GM12878 (cell line): Measurements from ENCODE around the gene UTF1. TPM values are rescaled to one million over a fixed set of nuclear protein-coding genes. Genes with fewer than 3 reads are reported as not detected.
A peak's percentile ranks its signal among the peaks of the same experiment; 100 is the strongest.

Experiments used
- ATAC-seq: fragments of 200-7000 bp; cut with Tn5 transposase; 3 replicates; pipeline ENCODE4 v1.9.1; 2020; ENCODE audit warnings: mild to moderate bottlenecking, moderate library complexity
- BruUV-seq: library from RNA; stranded (reverse); fragments of 400-500 nt; replicated peaks from 2 replicates; lab custom pipeline; 2021; lab: Mats Ljungman, UMichigan
- CTCF ChIA-PET: fragments of 300-600 bp; sonication (Branson Sonifier 250); formaldehyde crosslinking; extraction: SDS; loops from one replicate; lab custom pipeline; 2021; ENCODE audit warnings: inconsistent platforms; lab: Yijun Ruan, JAX
- POLR2A ChIA-PET: fragments of 350-600 bp; formaldehyde crosslinking; extraction: SDS; loops from one replicate; lab custom pipeline; 2021; ENCODE audit warnings: inconsistent platforms; lab: Charles Lee
- RAD21 ChIA-PET: fragments of 300-600 bp; sonication (Branson Sonifier 250); formaldehyde crosslinking; loops from one replicate; lab custom pipeline; 2023; ENCODE audit warnings: antibody characterized with exemption; ENCODE audit not compliant: unreplicated experiment; lab: Charles Lee
- SMC1A ChIA-PET: fragments of 300-600 bp; sonication (Branson Sonifier 250); formaldehyde crosslinking; loops from one replicate; lab custom pipeline; 2023; ENCODE audit not compliant: unreplicated experiment, uncharacterized antibody; lab: Charles Lee
- DNase-seq: peaks from one replicate; pipeline ENCODE4 v3.0.0-alpha.2; 2011; ENCODE audit warnings: low read depth, low spot score
- FAIRE-seq: peaks from 3 replicates; lab custom pipeline; 2011; peaks lifted over from hg19 to GRCh38; lab: Jason Lieb, UNC
- H2AFZ ChIP-seq: 2 replicates; pipeline ENCODE4 v1.6.0; 2011; ENCODE audit warnings: low read depth, low read length, control low read depth; ENCODE audit not compliant: control insufficient read depth
- H3K27ac ChIP-seq: 2 replicates; pipeline ENCODE4 v1.5.1; 2011; ENCODE audit warnings: control low read depth; ENCODE audit not compliant: control insufficient read depth, insufficient read depth
- H3K27me3 ChIP-seq, 2 experiments: replicated peaks in 1 of 2; 2 replicates each; pipeline versions ENCODE4 v1.6.0 to v1.6.1; 2011; ENCODE audit warnings: low read length in 1 of 2; ENCODE audit not compliant: control insufficient read depth in 2 of 2, insufficient read depth in 2 of 2
- H3K36me3 ChIP-seq, 2 experiments: 2 replicates each; pipeline ENCODE4 v1.5.1; 2011; ENCODE audit warnings: low read length in 1 of 2; ENCODE audit not compliant: control insufficient read depth in 2 of 2, insufficient read depth in 2 of 2
- H3K4me1 ChIP-seq: 2 replicates; pipeline ENCODE4 v1.6.1; 2011; ENCODE audit warnings: mild to moderate bottlenecking, low read length, moderate library complexity, mixed read lengths; ENCODE audit not compliant: control insufficient read depth, insufficient read depth
- H3K4me2 ChIP-seq: 2 replicates; pipeline ENCODE4 v1.6.0; 2011; ENCODE audit warnings: control low read depth; ENCODE audit not compliant: control insufficient read depth, insufficient read depth
- H3K4me3 ChIP-seq: fragments of 200-600 bp; sonication (generic); 2 replicates; pipeline ENCODE4 v1.5.1; 2016
- H3K79me2 ChIP-seq: 2 replicates; pipeline ENCODE4 v1.6.0; 2011; ENCODE audit warnings: low read length; ENCODE audit not compliant: control insufficient read depth, insufficient read depth
- H3K9ac ChIP-seq: 2 replicates; pipeline ENCODE4 v1.8.0; 2011; ENCODE audit warnings: low read length, control low read depth, mixed read lengths; ENCODE audit not compliant: control insufficient read depth, insufficient read depth
- H3K9me3 ChIP-seq: replicated peaks from 3 replicates; pipeline ENCODE4 v1.5.1; 2011; ENCODE audit warnings: mild to moderate bottlenecking, low read length; ENCODE audit not compliant: control insufficient read depth, insufficient read depth
- H4K20me1 ChIP-seq: 2 replicates; pipeline ENCODE4 v1.6.0; 2011; ENCODE audit not compliant: control insufficient read depth, insufficient read depth
- NFIC ChIP-seq: IDR thresholded peaks from 2 replicates; pipeline ENCODE4 v1.6.1; 2012; ENCODE audit warnings: low read depth, mild to moderate bottlenecking, inconsistent platforms, low read length, moderate library complexity
- NR2C1 ChIP-seq: fragments of 450-650 bp; IDR thresholded peaks from 2 replicates; pipeline ENCODE4 v1.6.1; 2017; ENCODE audit warnings: antibody characterized with exemption, mild to moderate bottlenecking, moderate library complexity
- WGBS: methylation state at CpG from one replicate; pipeline ENCODE4 v1.1.6; 2016; ENCODE audit warnings: low lambda C conversion rate; ENCODE audit not compliant: insufficient replicate concordance, insufficient coverage; ENCODE audit errors: missing lambda C conversion rate; 5-methylcytosine and 5-hydroxymethylcytosine counted together
- in situ Hi-C: fragments of 300-500 bp; cut with MboI; formaldehyde crosslinking; loops from 9 replicates; pipeline ENCODE4 v1.14.3; 2018; ENCODE audit warnings: mixed read lengths
- intact Hi-C: fragments of 100-400 bp; cut with micrococcal nuclease; formaldehyde crosslinking; loops from one replicate; pipeline ENCODE4 v1.14.2; 2022; ENCODE audit not compliant: unreplicated experiment
- polyA plus RNA-seq, 11 experiments: library from polyadenylated mRNA; depleted of rRNA in 4 of 11; unstranded in 6 of 11; stranded (reverse) in 5 of 11; fragments of >200 nt; fragmentation: Nextera tagmentation in 4 of 11; fragmentation: Illumina TruSeq in 1 of 11; extraction: Ambion mirVana in 4 of 11; extraction: Trizol in 1 of 11; gene quantifications; 1 replicate in 1 of 11; 2 replicates in 10 of 11; pipeline versions ENCODE4 v1.2.1 to v1.2.3, GENCODE V29; 2011 to 2016; ENCODE audit warnings: inconsistent platforms in 2 of 11, missing spikeins in 2 of 11, low read depth in 1 of 11
- total RNA-seq, 4 experiments: library from RNA; depleted of rRNA in 3 of 4; stranded (reverse); fragments of >200 nt in 3 of 4; fragmentation: Illumina TruSeq in 1 of 4; extraction: Trizol in 1 of 4; gene quantifications; 2 replicates each; pipeline versions ENCODE4 v1.2.1 to v1.2.3, GENCODE V29; 2013 to 2021
- TF ChIP-seq, protein P1 (sequence below): IDR thresholded peaks from 2 replicates; pipeline ENCODE4 v1.6.1; 2012; ENCODE audit warnings: low read depth, low read length, improper control_type of control experiment
- TF ChIP-seq, protein P2 (sequence below), 3 experiments: IDR thresholded peaks in 2 of 3; conservative IDR thresholded peaks in 1 of 3; 2 replicates each; pipeline ENCODE4 v1.5.1; 2011; ENCODE audit warnings: low read depth in 3 of 3, low read length in 3 of 3, mild to moderate bottlenecking in 3 of 3, control low read depth in 2 of 3, moderate library complexity in 2 of 3, inconsistent platforms in 1 of 3, mixed read lengths in 1 of 3; ENCODE audit not compliant: control insufficient read depth in 2 of 3, insufficient read depth in 1 of 3; ENCODE audit errors: extremely low read depth in 1 of 3

The UTF1 gene
- total and polyA plus RNA-seq, 10 of the 15 experiments (the other 5 are each of a cell fraction or from before 2014, with no cell fraction given) = not detected

DNA sequence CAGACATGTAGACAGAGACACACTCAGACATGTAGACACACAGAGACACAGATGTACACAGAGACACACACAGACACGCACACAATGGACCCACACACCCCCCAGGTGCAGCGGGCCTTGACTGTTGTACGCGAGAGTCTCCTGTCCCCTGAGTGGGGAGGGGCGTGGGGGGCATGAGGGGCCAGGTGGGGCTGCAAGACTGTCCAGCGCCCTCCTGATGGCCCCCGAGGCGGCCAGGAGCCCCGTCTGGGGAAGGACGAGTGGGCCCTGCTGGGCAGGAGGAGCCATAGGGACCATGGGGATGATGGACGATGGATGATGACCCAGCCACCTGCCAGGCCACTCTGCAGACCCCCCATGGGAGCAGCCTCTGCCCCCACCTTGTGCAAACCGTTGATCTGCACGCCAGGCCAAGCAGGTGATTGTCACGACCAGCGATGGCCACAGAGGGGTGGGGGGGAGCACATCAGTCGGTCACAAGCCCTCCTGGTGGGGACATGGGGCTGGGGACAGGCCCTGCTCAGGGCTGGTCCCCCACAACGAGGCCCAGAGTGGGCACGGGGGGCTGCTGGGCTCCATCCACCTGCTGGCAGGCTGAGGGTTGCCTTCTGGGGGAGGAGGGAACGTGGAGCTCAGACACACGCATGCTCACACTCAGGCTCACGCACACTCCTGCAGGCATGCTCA lies 19.2 kb downstream of the UTF1 start:
- in situ Hi-C loops = no loop called here
- CTCF ChIA-PET = no interaction called here
- ATAC-seq (peak; percentile 42), FAIRE-seq (no peak), DNase-seq (no peak)
- H3K27me3 ChIP-seq = no peaks in the 10 kb centered on the region
- no TSS peak for BruUV-seq
- intact Hi-C loops = no loop called here
- SMC1A ChIA-PET = no interaction called here
- no peak overlapping the region for H3K4me2 ChIP-seq
- no peak overlapping the region for H3K9ac ChIP-seq
- H3K36me3 ChIP-seq = no peaks in the 10 kb centered on the region
- H3K4me1 ChIP-seq = no peaks in the 10 kb centered on the region
- no peak overlapping the region for H3K27ac ChIP-seq
- H3K79me2 ChIP-seq = no peaks in the 10 kb centered on the region
- RAD21 ChIA-PET = no interaction called here
- no peaks in the 10 kb centered on the region; the same call in 1 of the 2 replicates for H4K20me1 ChIP-seq
- H3K4me3 ChIP-seq = no peak overlapping the region
- no peaks in the 10 kb centered on the region for H3K9me3 ChIP-seq
- WGBS = 22% methylated on average over 16 of the region's 21 CpGs
- POLR2A ChIA-PET = no interaction called here
- no peak overlapping the region for H2AFZ ChIP-seq
- TF ChIP-seq NR2C1 = no peak
- no peak for TF ChIP-seq NFIC
- TF ChIP-seq, protein P1, sequence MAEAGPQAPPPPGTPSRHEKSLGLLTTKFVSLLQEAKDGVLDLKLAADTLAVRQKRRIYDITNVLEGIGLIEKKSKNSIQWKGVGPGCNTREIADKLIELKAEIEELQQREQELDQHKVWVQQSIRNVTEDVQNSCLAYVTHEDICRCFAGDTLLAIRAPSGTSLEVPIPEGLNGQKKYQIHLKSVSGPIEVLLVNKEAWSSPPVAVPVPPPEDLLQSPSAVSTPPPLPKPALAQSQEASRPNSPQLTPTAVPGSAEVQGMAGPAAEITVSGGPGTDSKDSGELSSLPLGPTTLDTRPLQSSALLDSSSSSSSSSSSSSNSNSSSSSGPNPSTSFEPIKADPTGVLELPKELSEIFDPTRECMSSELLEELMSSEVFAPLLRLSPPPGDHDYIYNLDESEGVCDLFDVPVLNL = no peak
- TF ChIP-seq, protein P2, sequence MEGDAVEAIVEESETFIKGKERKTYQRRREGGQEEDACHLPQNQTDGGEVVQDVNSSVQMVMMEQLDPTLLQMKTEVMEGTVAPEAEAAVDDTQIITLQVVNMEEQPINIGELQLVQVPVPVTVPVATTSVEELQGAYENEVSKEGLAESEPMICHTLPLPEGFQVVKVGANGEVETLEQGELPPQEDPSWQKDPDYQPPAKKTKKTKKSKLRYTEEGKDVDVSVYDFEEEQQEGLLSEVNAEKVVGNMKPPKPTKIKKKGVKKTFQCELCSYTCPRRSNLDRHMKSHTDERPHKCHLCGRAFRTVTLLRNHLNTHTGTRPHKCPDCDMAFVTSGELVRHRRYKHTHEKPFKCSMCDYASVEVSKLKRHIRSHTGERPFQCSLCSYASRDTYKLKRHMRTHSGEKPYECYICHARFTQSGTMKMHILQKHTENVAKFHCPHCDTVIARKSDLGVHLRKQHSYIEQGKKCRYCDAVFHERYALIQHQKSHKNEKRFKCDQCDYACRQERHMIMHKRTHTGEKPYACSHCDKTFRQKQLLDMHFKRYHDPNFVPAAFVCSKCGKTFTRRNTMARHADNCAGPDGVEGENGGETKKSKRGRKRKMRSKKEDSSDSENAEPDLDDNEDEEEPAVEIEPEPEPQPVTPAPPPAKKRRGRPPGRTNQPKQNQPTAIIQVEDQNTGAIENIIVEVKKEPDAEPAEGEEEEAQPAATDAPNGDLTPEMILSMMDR (IDR thresholded peaks at IDR 0.05 in 2 of 3, conservative IDR thresholded peaks at IDR 0.05 in 1 of 3; ENCODE audit: control insufficient read depth in 2 of 3, extremely low read depth in 1 of 3, insufficient read depth in 1 of 3, low read depth in 3 of 3, low read length in 3 of 3) = 0 out of 6 replicates have a peak, but pooled peaks of 1 of the 3 experiments have one; percentile 8
